ENCODE results near the gene BTRC.

DNA sequence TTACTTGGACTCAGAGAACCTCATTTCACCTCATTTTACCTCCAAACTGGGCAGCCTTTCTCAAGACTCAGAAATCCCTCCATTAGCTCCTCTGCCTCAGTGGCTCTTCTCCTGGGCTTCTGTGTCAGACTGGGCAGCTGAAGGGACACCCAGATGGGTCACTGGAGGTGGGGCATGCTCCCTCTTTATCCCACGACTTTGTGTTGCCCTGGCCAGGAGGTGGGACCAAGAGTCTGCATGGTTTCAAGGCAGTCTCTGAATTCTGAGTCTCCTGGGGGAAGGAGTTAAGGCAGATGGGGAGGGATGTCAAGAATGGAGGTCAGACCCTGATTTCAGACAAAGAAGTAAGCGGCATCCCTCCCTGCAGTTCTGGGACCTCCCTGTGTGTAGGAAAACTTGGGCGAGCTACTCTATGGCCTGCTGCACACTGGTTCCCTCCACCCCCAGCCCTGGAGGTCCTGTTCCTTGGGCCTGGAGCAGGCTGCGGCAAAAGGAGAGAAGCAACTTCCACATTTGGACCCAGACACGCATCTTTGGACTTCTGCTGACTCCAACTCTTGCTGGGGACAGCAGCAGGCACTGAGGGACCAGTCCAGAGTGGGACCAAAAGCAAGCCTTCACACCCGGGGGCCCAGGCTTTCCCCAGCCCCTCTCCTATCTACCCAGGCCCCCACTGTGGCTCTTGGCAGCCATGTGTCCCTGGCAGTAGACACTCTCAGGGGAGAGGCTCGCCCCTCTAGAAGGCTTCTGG, 223.3 kb downstream of the BTRC start:
- TF ChIP-seq, protein P1, sequence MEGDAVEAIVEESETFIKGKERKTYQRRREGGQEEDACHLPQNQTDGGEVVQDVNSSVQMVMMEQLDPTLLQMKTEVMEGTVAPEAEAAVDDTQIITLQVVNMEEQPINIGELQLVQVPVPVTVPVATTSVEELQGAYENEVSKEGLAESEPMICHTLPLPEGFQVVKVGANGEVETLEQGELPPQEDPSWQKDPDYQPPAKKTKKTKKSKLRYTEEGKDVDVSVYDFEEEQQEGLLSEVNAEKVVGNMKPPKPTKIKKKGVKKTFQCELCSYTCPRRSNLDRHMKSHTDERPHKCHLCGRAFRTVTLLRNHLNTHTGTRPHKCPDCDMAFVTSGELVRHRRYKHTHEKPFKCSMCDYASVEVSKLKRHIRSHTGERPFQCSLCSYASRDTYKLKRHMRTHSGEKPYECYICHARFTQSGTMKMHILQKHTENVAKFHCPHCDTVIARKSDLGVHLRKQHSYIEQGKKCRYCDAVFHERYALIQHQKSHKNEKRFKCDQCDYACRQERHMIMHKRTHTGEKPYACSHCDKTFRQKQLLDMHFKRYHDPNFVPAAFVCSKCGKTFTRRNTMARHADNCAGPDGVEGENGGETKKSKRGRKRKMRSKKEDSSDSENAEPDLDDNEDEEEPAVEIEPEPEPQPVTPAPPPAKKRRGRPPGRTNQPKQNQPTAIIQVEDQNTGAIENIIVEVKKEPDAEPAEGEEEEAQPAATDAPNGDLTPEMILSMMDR (IDR thresholded peaks at IDR 0.05 in 2 of 3, conservative IDR thresholded peaks at IDR 0.05 in 1 of 3; ENCODE audit: control insufficient read depth in 2 of 3, extremely low read depth in 1 of 3, insufficient read depth in 1 of 3, low read depth in 3 of 3, low read length in 3 of 3): no peak
- TF ChIP-seq ZNF24 (IDR thresholded peaks at IDR 0.05) (no peak), EP300 (IDR thresholded peaks at IDR 0.05; ENCODE audit: borderline replicate concordance in 1 of 2, control insufficient read depth in 1 of 2, low read depth in 2 of 2, low read length in 2 of 2) (no peak), ZZZ3 (IDR thresholded peaks at IDR 0.05; ENCODE audit: control insufficient read depth, insufficient read length, low read depth) (no peak), RBBP5 (conservative IDR thresholded peaks at IDR 0.05) (no peak), SIN3A (IDR thresholded peaks at IDR 0.05; ENCODE audit: low read depth, low read length) (no peak), BRCA1 (IDR thresholded peaks at IDR 0.05; ENCODE audit: low read depth, low read length) (no peak), EZH2 (IDR thresholded peaks at IDR 0.05; ENCODE audit: borderline replicate concordance, control insufficient read depth, low read depth, low read length) (no peak), POLR2A (IDR thresholded peaks at IDR 0.05; ENCODE audit: low read depth, low read length) (no peak), CREB1 (IDR thresholded peaks at IDR 0.05; ENCODE audit: low read depth) (no peak)
- TF ChIP-seq, protein P2, sequence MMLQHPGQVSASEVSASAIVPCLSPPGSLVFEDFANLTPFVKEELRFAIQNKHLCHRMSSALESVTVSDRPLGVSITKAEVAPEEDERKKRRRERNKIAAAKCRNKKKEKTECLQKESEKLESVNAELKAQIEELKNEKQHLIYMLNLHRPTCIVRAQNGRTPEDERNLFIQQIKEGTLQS (IDR thresholded peaks at IDR 0.05; ENCODE audit: borderline replicate concordance, extremely low read depth, low read depth, low read length): no peak
- TF ChIP-seq, protein P3, sequence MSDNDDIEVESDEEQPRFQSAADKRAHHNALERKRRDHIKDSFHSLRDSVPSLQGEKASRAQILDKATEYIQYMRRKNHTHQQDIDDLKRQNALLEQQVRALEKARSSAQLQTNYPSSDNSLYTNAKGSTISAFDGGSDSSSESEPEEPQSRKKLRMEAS (IDR thresholded peaks at IDR 0.05; ENCODE audit: low read depth, low read length): no peak
- TF ChIP-seq, protein P4, sequence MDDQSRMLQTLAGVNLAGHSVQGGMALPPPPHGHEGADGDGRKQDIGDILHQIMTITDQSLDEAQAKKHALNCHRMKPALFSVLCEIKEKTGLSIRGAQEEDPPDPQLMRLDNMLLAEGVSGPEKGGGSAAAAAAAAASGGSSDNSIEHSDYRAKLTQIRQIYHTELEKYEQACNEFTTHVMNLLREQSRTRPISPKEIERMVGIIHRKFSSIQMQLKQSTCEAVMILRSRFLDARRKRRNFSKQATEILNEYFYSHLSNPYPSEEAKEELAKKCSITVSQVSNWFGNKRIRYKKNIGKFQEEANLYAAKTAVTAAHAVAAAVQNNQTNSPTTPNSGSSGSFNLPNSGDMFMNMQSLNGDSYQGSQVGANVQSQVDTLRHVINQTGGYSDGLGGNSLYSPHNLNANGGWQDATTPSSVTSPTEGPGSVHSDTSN (IDR thresholded peaks at IDR 0.05; ENCODE audit: insufficient replicate concordance, low read depth, low read length): no peak
- TF ChIP-seq, protein P5, sequence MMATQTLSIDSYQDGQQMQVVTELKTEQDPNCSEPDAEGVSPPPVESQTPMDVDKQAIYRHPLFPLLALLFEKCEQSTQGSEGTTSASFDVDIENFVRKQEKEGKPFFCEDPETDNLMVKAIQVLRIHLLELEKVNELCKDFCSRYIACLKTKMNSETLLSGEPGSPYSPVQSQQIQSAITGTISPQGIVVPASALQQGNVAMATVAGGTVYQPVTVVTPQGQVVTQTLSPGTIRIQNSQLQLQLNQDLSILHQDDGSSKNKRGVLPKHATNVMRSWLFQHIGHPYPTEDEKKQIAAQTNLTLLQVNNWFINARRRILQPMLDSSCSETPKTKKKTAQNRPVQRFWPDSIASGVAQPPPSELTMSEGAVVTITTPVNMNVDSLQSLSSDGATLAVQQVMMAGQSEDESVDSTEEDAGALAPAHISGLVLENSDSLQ (IDR thresholded peaks at IDR 0.05): no peak

Data from GM12878 (cell line).